T47D (cell line): Measurements from ENCODE around the gene PIK3CA.
"Not testable (repeated sequence)": the region's sequence is repeated elsewhere in the genome, so short reads cannot be mapped to it uniquely, and the experiment has no call there.

Experiments used
- DNase-seq, 2 experiments: peaks; one replicate each; pipeline versions ENCODE4 v3.0.0 to v3.0.0-alpha.2; 2011 to 2012; ENCODE audit warnings: low read depth in 1 of 2, low spot score in 1 of 2
- JUND ChIP-seq: IDR thresholded peaks from 2 replicates; pipeline ENCODE4 v1.6.1; 2012; ENCODE audit warnings: low read depth
- in situ Hi-C: cut with HindIII; loops from 2 replicates; pipeline ENCODE4 v1.10.0; 2016; ENCODE audit warnings: low sequenced_read_pairs, low pct_unique_long_range_greater_than_20kb

The PIK3CA gene

GRCh38 chr3:179190581-179190980 is 42.4 kb downstream of the PIK3CA start:
- TF ChIP-seq JUND, result no peak
- in situ Hi-C loops, result no loop called here
- DNase-seq, result no peak

DNA sequence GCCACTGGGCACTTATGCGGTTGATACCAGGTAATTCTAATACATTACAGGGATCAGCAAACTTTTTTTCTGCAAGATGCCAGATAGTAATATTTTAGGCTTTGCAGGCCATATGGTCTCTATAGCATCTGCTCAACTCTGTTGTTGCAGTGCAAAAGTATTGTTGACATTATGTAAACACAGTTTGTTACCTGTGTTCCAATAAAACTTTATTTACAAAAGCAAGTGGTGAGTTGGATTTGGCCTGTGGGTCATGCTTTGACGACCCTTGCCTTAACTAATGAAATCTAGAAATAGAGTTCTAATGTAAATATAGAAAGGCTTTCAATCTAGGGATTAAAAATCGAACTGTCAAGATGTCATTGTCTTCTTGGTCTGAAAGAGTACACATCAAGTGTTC is 44.4 kb downstream of the PIK3CA start:
- in situ Hi-C loops, result no loop called here

GRCh38 chr3:179194931-179195330 is 46.8 kb downstream of the PIK3CA start:
- DNase-seq, result no peak
- no peak for TF ChIP-seq JUND
- in situ Hi-C loops, result no loop called here

More for the DNA sequence above, 44.4 kb downstream of the PIK3CA start:
- TF ChIP-seq JUND, result no peak
- DNase-seq, result no peak

DNA sequence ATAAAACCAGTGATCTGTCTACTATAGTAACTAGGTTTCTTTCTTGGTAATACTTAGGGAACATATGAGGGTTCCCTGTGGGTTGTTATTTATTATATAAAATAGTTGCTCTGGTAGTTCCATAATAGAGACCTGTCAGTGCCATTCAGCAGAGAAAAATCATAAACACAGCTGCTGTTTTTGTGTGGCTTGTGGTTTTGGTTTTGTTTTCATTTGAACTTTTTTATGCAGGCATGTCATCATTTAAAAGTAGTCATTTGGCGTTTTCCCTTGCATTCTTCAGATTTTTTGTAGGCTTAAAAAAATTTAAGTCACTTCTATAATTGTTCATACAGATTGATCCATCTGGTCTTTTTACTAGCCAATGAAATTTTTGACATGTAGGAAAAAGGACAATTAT is 47.9 kb downstream of the PIK3CA start:
- DNase-seq, result no peak
- in situ Hi-C loops, result no loop called here
- TF ChIP-seq JUND, result no peak

GRCh38 chr3:179196700-179197099 is 48.5 kb downstream of the PIK3CA start:
- no peak for TF ChIP-seq JUND
- in situ Hi-C loops, result no loop called here
- DNase-seq, result no peak

DNA sequence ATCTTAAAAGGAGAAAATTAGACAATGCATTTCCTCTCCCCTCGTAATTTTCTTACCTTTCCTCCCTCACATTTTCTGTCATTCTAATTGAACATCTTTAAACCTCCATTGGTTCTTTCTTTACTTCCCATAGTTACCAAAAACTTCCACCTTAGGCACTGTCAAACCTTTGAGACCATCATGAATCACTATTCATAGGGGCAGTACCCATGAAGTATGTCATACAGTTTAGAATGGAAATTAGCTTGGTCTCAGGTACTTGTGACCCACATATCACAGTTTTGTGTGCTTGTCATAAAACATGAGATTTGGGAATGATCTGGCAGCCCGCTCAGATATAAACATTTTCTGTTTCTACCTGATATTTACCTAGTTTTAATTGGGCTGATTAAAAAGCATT is 52.6 kb downstream of the PIK3CA start:
- no peak for TF ChIP-seq JUND
- in situ Hi-C loops, result no loop called here
- DNase-seq, result no peak

DNA sequence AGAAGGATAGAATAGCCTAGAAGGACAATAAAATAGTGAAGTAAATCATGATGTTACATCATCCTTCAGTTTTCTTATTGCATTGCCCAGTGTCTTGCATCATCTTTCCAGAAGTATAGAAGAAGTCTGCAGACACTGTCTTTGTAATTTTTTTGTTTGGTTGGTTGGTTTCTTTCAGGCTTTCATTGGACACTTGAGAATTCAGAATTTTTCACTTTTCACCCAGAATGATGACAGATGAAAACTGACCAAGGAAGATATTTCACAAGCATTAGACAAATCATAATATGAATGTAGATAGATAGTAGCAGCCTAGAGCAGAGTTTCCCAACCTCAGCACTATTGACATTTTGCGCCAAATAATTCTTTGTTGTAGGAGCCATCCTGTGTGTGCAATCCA is 67.4 kb downstream of the PIK3CA start:
- in situ Hi-C loops, DNase-seq: not testable (repeated sequence)

GRCh38 chr3:179218213-179218612 is 70.1 kb downstream of the PIK3CA start:
- in situ Hi-C loops, DNase-seq: not testable (repeated sequence)

- no peak for TF ChIP-seq JUND
- no peak for DNase-seq
- in situ Hi-C loops, result no loop called here
Observed at GRCh38 chr3:179223548-179223947, 75.4 kb downstream of the PIK3CA start.

- no peak for TF ChIP-seq JUND
- DNase-seq, result no peak
- in situ Hi-C loops, result no loop called here
Observed at GRCh38 chr3:179224584-179224983, 76.4 kb downstream of the PIK3CA start.

DNA sequence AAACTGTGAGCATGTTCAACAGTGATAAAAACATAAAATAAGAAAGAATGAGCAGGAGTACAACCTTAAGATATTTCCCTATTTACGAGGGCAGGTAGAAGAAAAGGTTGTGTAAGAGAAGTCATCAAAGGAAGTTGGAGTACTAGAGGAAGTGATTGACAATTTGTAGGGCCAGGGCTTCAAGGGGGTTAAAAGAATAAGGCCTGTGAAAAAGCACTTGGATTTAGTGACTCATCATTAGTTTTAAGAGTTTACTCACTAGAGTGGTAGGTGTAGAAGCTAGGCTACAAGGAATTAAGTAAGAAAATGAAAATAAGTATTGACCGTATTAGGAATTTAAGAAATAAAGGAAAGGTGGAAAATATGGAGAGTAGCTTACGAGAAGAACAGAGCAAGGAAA is 79.2 kb downstream of the PIK3CA start:
- TF ChIP-seq JUND, result no peak
- in situ Hi-C loops, result no loop called here
- no peak for DNase-seq

DNA sequence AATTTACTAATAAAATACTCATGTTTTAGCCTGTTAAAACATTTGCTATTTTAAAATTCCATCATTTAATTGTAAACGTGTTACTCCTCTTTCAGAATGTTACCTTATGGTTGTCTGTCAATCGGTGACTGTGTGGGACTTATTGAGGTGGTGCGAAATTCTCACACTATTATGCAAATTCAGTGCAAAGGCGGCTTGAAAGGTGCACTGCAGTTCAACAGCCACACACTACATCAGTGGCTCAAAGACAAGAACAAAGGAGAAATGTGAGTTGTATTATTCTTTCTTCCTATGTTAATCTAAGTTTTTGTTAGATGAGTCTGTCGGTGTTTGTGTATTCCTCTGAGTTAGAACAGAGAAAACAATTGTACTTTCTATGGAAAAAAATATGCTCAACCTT is 81.0 kb downstream of the PIK3CA start:
- in situ Hi-C loops, result no loop called here
- TF ChIP-seq JUND, result no peak
- DNase-seq, result no peak

DNA sequence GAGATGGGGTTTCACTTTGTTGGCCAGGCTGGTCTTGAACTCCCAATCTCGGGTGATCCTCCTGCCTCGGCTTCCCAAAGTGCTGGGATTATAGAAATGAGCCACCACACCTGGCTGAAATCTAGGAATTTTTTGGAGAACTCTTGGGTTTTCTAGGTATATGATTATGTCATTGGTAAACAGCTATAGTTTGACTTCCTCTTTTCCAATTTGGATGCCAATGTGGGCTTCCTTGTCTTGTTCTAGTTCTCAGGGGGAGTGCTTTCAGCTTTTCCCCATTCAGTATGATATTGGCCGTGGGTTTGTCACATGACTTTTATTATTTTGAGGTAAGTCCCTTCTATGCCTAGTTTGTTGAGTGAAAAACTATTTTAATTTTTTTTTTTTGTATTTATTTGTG is 84.9 kb downstream of the PIK3CA start:
- no peak for DNase-seq
- in situ Hi-C loops, result no loop called here
- TF ChIP-seq JUND, result no peak

DNA sequence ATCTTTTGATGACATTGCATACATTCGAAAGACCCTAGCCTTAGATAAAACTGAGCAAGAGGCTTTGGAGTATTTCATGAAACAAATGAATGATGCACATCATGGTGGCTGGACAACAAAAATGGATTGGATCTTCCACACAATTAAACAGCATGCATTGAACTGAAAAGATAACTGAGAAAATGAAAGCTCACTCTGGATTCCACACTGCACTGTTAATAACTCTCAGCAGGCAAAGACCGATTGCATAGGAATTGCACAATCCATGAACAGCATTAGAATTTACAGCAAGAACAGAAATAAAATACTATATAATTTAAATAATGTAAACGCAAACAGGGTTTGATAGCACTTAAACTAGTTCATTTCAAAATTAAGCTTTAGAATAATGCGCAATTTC is 86.0 kb downstream of the PIK3CA start:
- no peak for TF ChIP-seq JUND
- in situ Hi-C loops, result no loop called here
- no peak for DNase-seq
